ENCODE data around the gene STPG1. TPM values are rescaled to one million over a fixed set of nuclear protein-coding genes. Genes with fewer than 3 reads are reported as not detected.
A peak's percentile ranks its signal among the peaks of the same experiment; 100 is the strongest.

The STPG1 gene
- total RNA-seq, 2 donors from 2014 or later, result 2.0 to 3.6 TPM

DNA sequence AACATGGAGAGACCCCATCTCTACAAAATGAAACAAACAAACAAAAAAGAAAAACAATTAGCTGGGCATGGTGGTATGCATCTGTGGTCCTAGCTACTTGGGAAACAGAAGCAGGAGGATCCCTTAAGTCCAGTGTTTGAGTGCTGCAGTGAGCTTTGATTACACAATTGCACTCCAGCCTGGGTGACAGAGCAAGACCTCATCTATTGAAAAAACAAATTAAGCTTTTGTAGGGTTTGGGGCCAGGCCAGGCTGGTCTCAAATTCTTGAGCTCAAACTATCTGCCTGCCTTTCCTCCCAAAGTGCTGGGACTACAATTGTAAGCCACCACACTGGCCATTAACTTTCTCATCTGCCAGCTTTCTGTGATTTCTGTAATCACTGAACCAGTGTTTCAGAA lies 29.2 kb upstream of the STPG1 start:
- peaks cover 0 to 15% of the 10 kb centered on the region in 2 donors for H3K4me1 ChIP-seq
- no peak overlapping the region for H3K4me3 ChIP-seq
- H3K36me3 ChIP-seq, result no peaks in the 10 kb centered on the region
- H3K9me3 ChIP-seq, result no peaks in the 10 kb centered on the region
- TF ChIP-seq, protein P1, sequence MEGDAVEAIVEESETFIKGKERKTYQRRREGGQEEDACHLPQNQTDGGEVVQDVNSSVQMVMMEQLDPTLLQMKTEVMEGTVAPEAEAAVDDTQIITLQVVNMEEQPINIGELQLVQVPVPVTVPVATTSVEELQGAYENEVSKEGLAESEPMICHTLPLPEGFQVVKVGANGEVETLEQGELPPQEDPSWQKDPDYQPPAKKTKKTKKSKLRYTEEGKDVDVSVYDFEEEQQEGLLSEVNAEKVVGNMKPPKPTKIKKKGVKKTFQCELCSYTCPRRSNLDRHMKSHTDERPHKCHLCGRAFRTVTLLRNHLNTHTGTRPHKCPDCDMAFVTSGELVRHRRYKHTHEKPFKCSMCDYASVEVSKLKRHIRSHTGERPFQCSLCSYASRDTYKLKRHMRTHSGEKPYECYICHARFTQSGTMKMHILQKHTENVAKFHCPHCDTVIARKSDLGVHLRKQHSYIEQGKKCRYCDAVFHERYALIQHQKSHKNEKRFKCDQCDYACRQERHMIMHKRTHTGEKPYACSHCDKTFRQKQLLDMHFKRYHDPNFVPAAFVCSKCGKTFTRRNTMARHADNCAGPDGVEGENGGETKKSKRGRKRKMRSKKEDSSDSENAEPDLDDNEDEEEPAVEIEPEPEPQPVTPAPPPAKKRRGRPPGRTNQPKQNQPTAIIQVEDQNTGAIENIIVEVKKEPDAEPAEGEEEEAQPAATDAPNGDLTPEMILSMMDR (IDR thresholded peaks at IDR 0.05), result no peak
- H3K27ac ChIP-seq, result no peak overlapping the region
- H3K27me3 ChIP-seq, result no peaks in the 10 kb centered on the region
- no peak for DNase-seq (ENCODE audit: low spot score)

DNA sequence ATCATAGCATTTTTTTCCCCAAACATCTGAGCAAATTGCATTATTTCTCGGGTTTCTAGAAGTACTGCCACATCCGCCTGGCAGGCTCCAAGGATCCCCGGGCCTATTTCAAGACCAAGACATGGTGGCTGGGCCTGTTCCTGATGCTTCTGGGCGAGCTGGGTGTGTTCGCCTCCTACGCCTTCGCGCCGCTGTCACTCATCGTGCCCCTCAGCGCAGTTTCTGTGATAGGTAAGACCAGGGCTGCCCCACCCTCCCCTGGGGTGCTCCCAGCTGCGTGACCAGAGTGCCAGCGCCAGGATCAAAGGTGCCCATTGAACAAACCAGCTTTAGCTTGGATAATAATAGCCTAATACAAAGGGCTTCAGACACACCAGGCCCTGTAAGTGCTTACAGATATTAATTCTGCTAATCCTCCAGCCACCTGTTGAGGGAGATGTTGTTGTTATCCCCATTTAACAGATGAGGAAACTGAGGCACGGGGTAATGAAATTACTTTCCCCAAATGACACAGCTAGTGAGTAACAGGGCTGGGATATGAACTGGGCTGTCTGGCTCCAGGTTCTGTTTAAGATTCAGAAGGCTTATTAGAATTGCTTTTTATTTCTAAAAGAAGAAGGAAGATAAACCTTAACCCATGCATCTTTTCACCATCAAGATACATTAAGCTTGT lies 28.6 kb upstream of the STPG1 start:
- Histone ChIP-seq H3K9me3 (no peaks in the 10 kb centered on the region), H3K27ac (no peak overlapping the region), H3K36me3 (no peaks in the 10 kb centered on the region), H3K4me3 (no peak overlapping the region), H3K4me1 (peaks cover 0 to 20% of the 10 kb centered on the region in 2 donors), H3K27me3 (no peaks in the 10 kb centered on the region)
- TF ChIP-seq, protein P1 (IDR thresholded peaks at IDR 0.05), result no peak
- no peak for DNase-seq (ENCODE audit: low spot score)

DNA sequence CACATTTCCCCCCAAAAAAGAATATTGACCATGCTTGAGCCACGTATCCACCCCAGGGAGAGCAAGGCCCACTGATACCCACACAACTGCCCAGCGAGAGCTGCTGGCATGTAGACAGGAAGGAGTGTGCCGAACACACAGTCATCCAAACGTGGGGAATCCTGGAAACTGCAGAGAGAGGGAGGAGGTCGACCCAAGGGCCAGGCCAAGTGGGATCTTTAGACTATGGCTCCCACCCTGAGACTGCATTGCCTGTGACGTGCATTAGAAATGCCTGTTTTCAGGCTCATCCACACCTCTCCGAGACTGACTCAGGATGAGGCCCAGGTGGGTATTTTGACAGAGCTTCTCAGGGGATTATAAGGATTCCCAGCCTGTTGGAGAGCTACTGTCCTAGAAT lies 27.9 kb upstream of the STPG1 start:
- Histone ChIP-seq H3K9me3 (no peaks in the 10 kb centered on the region), H3K27me3 (no peaks in the 10 kb centered on the region), H3K4me1 (peaks cover 0 to 20% of the 10 kb centered on the region in 2 donors), H3K27ac (no peak overlapping the region), H3K4me3 (no peak overlapping the region), H3K36me3 (no peaks in the 10 kb centered on the region)
- DNase-seq (ENCODE audit: low spot score), result no peak
- TF ChIP-seq, protein P1 (IDR thresholded peaks at IDR 0.05), result no peak

DNA sequence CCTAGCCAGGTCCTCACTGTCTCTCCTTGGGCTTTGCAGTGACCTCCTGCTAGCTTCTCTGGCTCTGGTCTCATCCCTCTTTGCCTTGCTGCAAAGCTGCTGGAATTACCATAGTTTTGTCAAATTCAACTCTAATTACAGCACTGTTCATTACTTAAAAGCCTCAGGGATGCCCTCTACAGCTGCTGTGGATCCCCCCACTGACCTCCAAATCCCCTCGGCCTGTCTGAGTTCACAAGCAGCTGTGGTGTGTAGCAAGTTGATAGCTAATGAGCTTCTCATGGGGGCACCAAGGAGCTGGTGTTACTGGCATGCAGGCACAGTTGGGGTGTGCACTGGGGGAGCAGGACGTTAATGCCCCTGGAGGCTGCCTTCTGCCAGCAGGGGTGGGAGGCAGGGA lies 26.9 kb upstream of the STPG1 start:
- TF ChIP-seq, protein P1 (IDR thresholded peaks at IDR 0.05), result no peak
- no peak for DNase-seq (ENCODE audit: low spot score)
- Histone ChIP-seq H3K4me3 (no peak overlapping the region), H3K36me3 (no peaks in the 10 kb centered on the region), H3K9me3 (no peaks in the 10 kb centered on the region), H3K27ac (no peak overlapping the region), H3K4me1 (peaks cover 0 to 20% of the 10 kb centered on the region in 2 donors), H3K27me3 (no peaks in the 10 kb centered on the region)

DNA sequence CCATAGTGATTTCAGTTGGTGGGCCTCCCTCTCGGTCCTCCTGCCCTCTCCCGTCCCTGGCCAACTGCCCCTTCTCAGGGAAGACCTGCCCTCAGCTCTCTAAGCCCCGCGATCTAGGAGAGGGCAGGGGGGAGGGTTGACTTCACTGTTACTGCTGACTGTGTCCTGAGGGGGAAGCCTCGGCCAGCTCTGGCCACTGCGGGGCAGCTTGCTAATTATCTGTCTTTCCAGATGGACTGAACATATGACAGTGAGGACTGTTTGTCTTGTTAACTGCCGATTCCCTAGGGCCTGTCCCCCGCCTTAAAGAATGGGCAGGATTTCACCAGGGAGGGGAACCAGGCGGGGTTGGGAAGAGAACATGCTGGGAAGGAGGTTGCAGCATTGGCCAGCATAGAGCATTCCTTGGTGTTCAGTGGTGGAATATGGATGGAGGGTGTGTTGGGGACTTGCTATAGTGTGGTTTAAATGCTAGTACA lies 24.9 kb upstream of the STPG1 start:
- no peak overlapping the region for H3K4me3 ChIP-seq
- H3K36me3 ChIP-seq, result no peaks in the 10 kb centered on the region
- H3K4me1 ChIP-seq, result peaks cover 0 to 17% of the 10 kb centered on the region in 2 donors
- H3K27ac ChIP-seq, result peak overlapping the region; percentile 23 to 32
- TF ChIP-seq, protein P1 (IDR thresholded peaks at IDR 0.05), result no peak
- H3K27me3 ChIP-seq, result no peaks in the 10 kb centered on the region
- H3K9me3 ChIP-seq, result no peaks in the 10 kb centered on the region
- no peak for DNase-seq (ENCODE audit: low spot score)

All from right atrium auricular region (tissue), 2 donors.